Skeletal muscle satellite cell (primary cell): ENCODE results near the gene DYNLRB1.

Experiments used
- H3K27me3 ChIP-seq: 2 replicates; pipeline ENCODE4 v1.7.0; 2013; ENCODE audit warnings: low read length; ENCODE audit not compliant: control insufficient read depth, insufficient read depth
- H3K36me3 ChIP-seq: 2 replicates; pipeline ENCODE4 v1.7.0; 2013; ENCODE audit warnings: mild to moderate bottlenecking, control low read depth, low read length; ENCODE audit not compliant: insufficient read depth
- H3K4me1 ChIP-seq: 2 replicates; pipeline ENCODE4 v1.7.0; 2013; ENCODE audit warnings: low read length; ENCODE audit not compliant: control insufficient read depth, insufficient read depth
- H3K4me2 ChIP-seq: 2 replicates; pipeline ENCODE4 v1.7.0; 2013; ENCODE audit warnings: mild to moderate bottlenecking, low read length
- H3K4me3 ChIP-seq: 2 replicates; pipeline ENCODE4 v1.7.0; 2013; ENCODE audit warnings: low read length
- H3K9ac ChIP-seq: 2 replicates; pipeline ENCODE4 v1.7.0; 2013; ENCODE audit warnings: mild to moderate bottlenecking, low read depth, low read length, moderate library complexity
- H3K9me3 ChIP-seq: replicated peaks from 2 replicates; pipeline ENCODE4 v1.7.0; 2013; ENCODE audit warnings: mild to moderate bottlenecking, control low read depth, low read length

Gene DYNLRB1

GRCh38 chr20:34561661-34562060, 45.4 kb downstream of the DYNLRB1 start:
- peaks cover 11% of the 10 kb centered on the region for H3K4me1 ChIP-seq
- no peak overlapping the region for H3K9ac ChIP-seq
- peaks cover 4% of the 10 kb centered on the region for H3K36me3 ChIP-seq
- no peaks in the 10 kb centered on the region for H3K9me3 ChIP-seq
- no peak overlapping the region for H3K4me2 ChIP-seq
- no peak overlapping the region for H3K4me3 ChIP-seq
- no peaks in the 10 kb centered on the region for H3K27me3 ChIP-seq

- no peak overlapping the region for H3K9ac ChIP-seq
- H3K4me1 ChIP-seq = peaks cover 11% of the 10 kb centered on the region
- H3K9me3 ChIP-seq = no peaks in the 10 kb centered on the region
- H3K27me3 ChIP-seq = no peaks in the 10 kb centered on the region
- no peak overlapping the region for H3K4me2 ChIP-seq
- no peak overlapping the region for H3K4me3 ChIP-seq
- H3K36me3 ChIP-seq = peaks cover 4% of the 10 kb centered on the region
Observed at GRCh38 chr20:34562641-34563040, 46.4 kb downstream of the DYNLRB1 start.

- H3K4me1 ChIP-seq = no peaks in the 10 kb centered on the region
- no peaks in the 10 kb centered on the region for H3K27me3 ChIP-seq
- peaks cover 4% of the 10 kb centered on the region for H3K36me3 ChIP-seq
- no peak overlapping the region for H3K4me2 ChIP-seq
- H3K4me3 ChIP-seq = no peak overlapping the region
- H3K9me3 ChIP-seq = no peaks in the 10 kb centered on the region
- H3K9ac ChIP-seq = no peak overlapping the region
Observed at GRCh38 chr20:34564833-34565232, 48.6 kb downstream of the DYNLRB1 start.

GRCh38 chr20:34566978-34567891, 51.0 kb downstream of the DYNLRB1 start:
- H3K4me3 ChIP-seq = no peak overlapping the region
- no peaks in the 10 kb centered on the region for H3K4me1 ChIP-seq
- no peaks in the 10 kb centered on the region for H3K27me3 ChIP-seq
- no peak overlapping the region for H3K4me2 ChIP-seq
- no peak overlapping the region for H3K9ac ChIP-seq
- no peaks in the 10 kb centered on the region for H3K36me3 ChIP-seq
- no peaks in the 10 kb centered on the region for H3K9me3 ChIP-seq

- Histone ChIP-seq H3K36me3 (no peaks in the 10 kb centered on the region), H3K4me1 (no peaks in the 10 kb centered on the region), H3K9ac (no peak overlapping the region)
Observed at GRCh38 chr20:34567892-34568865, 52.0 kb downstream of the DYNLRB1 start.

GRCh38 chr20:34569598-34569997, 53.4 kb downstream of the DYNLRB1 start:
- Histone ChIP-seq H3K9me3 (no peaks in the 10 kb centered on the region), H3K4me1 (no peaks in the 10 kb centered on the region), H3K27me3 (no peaks in the 10 kb centered on the region), H3K4me2 (no peak overlapping the region), H3K4me3 (no peak overlapping the region), H3K9ac (no peak overlapping the region), H3K36me3 (no peaks in the 10 kb centered on the region)

More at GRCh38 chr20:34567892-34568865, 52.0 kb downstream of the DYNLRB1 start:
- H3K27me3 ChIP-seq = no peaks in the 10 kb centered on the region
- H3K9me3 ChIP-seq = no peaks in the 10 kb centered on the region
- no peak overlapping the region for H3K4me2 ChIP-seq
- H3K4me3 ChIP-seq = no peak overlapping the region

GRCh38 chr20:34570859-34571306, 54.7 kb downstream of the DYNLRB1 start:
- H3K4me1 ChIP-seq = no peaks in the 10 kb centered on the region
- no peak overlapping the region for H3K9ac ChIP-seq
- no peaks in the 10 kb centered on the region for H3K36me3 ChIP-seq
- H3K9me3 ChIP-seq = no peaks in the 10 kb centered on the region
- H3K4me3 ChIP-seq = no peak overlapping the region
- no peak overlapping the region for H3K4me2 ChIP-seq
- no peaks in the 10 kb centered on the region for H3K27me3 ChIP-seq

GRCh38 chr20:34571753-34572152, 55.5 kb downstream of the DYNLRB1 start:
- no peaks in the 10 kb centered on the region for H3K36me3 ChIP-seq
- H3K4me3 ChIP-seq = no peak overlapping the region
- no peak overlapping the region for H3K9ac ChIP-seq
- H3K9me3 ChIP-seq = no peaks in the 10 kb centered on the region
- no peak overlapping the region for H3K4me2 ChIP-seq
- no peaks in the 10 kb centered on the region for H3K27me3 ChIP-seq
- no peaks in the 10 kb centered on the region for H3K4me1 ChIP-seq

- H3K27me3 ChIP-seq = no peaks in the 10 kb centered on the region
- no peak overlapping the region for H3K4me2 ChIP-seq
- H3K4me3 ChIP-seq = no peak overlapping the region
- peaks cover under 1% of the 10 kb centered on the region for H3K4me1 ChIP-seq
- H3K9me3 ChIP-seq = no peaks in the 10 kb centered on the region
- H3K9ac ChIP-seq = no peak overlapping the region
- no peaks in the 10 kb centered on the region for H3K36me3 ChIP-seq
Observed at GRCh38 chr20:34573541-34574300, 57.5 kb downstream of the DYNLRB1 start.

- Histone ChIP-seq H3K27me3 (no peaks in the 10 kb centered on the region), H3K4me3 (no peak overlapping the region), H3K9me3 (no peaks in the 10 kb centered on the region), H3K9ac (no peak overlapping the region), H3K4me2 (no peak overlapping the region), H3K36me3 (no peaks in the 10 kb centered on the region), H3K4me1 (peaks cover 7% of the 10 kb centered on the region)
Observed at GRCh38 chr20:34574426-34574825, 58.2 kb downstream of the DYNLRB1 start.

GRCh38 chr20:34574861-34575260, 58.6 kb downstream of the DYNLRB1 start:
- H3K27me3 ChIP-seq = no peaks in the 10 kb centered on the region
- no peak overlapping the region for H3K9ac ChIP-seq
- H3K4me2 ChIP-seq = no peak overlapping the region
- H3K9me3 ChIP-seq = no peaks in the 10 kb centered on the region
- no peaks in the 10 kb centered on the region for H3K36me3 ChIP-seq
- peaks cover 11% of the 10 kb centered on the region for H3K4me1 ChIP-seq
- no peak overlapping the region for H3K4me3 ChIP-seq
